Left cardiac atrium (tissue), 4 donors: Measurements from ENCODE around the gene SFT2D1. TPM values are rescaled to one million over a fixed set of nuclear protein-coding genes. Genes with fewer than 3 reads are reported as not detected.
"Not testable (repeated sequence)": the region's sequence is repeated elsewhere in the genome, so short reads cannot be mapped to it uniquely, and the experiment has no call there.

Experiments
- ATAC-seq, 2 donors: fragments of 200-7000 bp; cut with Tn5 transposase; one replicate each; pipeline ENCODE4 v1.9.1; 2020; ENCODE audit warnings: mild to moderate bottlenecking in 2 of 2, moderate library complexity in 2 of 2
- DNase-seq: peaks from one replicate; pipeline ENCODE4 v3.0.0-alpha.2; 2020
- intact Hi-C, 2 donors: fragments of 100-400 bp; cut with DNase I; formaldehyde crosslinking; loops; one replicate each; pipeline versions ENCODE4 v1.14.1 to v1.15.1; 2022 to 2023
- total RNA-seq, 2 donors: library from RNA; stranded (reverse); fragmentation: NEBNext Ultra II Directional; extraction: Animal tissue kit (Norgen Biotek cat#: 25700); gene quantifications; one replicate each; pipeline ENCODE4 v1.2.1, GENCODE V29; 2021
- donor health status: DM: no; HTN: yes; CAD: no.
- donor health status: DM: no; HTN: yes; CAD: no; lungs with severe emphysema.
- donor health status: DM: yes; HTN: yes; CAD: no.
- donor health status: Dilated cardiomyopathy.

SFT2D1 gene
- total RNA-seq, 2 donors from 2014 or later = 26.3 to 28.0 TPM

- intact Hi-C loops = no loop called here
- DNase-seq (no peak), ATAC-seq (no peak)
Observed at GRCh38 chr6:166366921-166367320, 24.6 kb upstream of the SFT2D1 start.

- DNase-seq (no peak), ATAC-seq (no peak)
- intact Hi-C loops = no loop called here
Observed at GRCh38 chr6:166365806-166366205, 23.5 kb upstream of the SFT2D1 start.

- ATAC-seq (peak; percentile 38 to 74), DNase-seq (no peak)
- intact Hi-C loops = no loop called here
Observed at GRCh38 chr6:166365221-166365620, 22.9 kb upstream of the SFT2D1 start.

GRCh38 chr6:166364456-166364855 is 22.1 kb upstream of the SFT2D1 start:
- intact Hi-C loops = no loop called here
- ATAC-seq = peak; percentile 63 to 84
- DNase-seq = no peak

- ATAC-seq, intact Hi-C loops, DNase-seq: not testable (repeated sequence)
Observed at GRCh38 chr6:166362427-166362826, 20.1 kb upstream of the SFT2D1 start.

GRCh38 chr6:166361077-166361429 is 18.7 kb upstream of the SFT2D1 start:
- peak in 1 of 2 donors; percentile 86 for ATAC-seq
- no peak for DNase-seq
- intact Hi-C loops = no loop called here

GRCh38 chr6:166360243-166361076 is 18.1 kb upstream of the SFT2D1 start:
- peak in 1 of 2 donors; percentile 74 for ATAC-seq
- intact Hi-C loops = no loop called here

GRCh38 chr6:166355552-166355951 is 13.2 kb upstream of the SFT2D1 start:
- intact Hi-C loops = no loop called here
- DNase-seq (no peak), ATAC-seq (no peak)

More at GRCh38 chr6:166360243-166361076, 18.1 kb upstream of the SFT2D1 start:
- DNase-seq = no peak

GRCh38 chr6:166354965-166355364 is 12.6 kb upstream of the SFT2D1 start:
- DNase-seq (no peak), ATAC-seq (no peak)
- intact Hi-C loops = no loop called here

GRCh38 chr6:166354143-166354542 is 11.8 kb upstream of the SFT2D1 start:
- intact Hi-C loops = no loop called here
- ATAC-seq (no peak), DNase-seq (no peak)

- intact Hi-C loops = no loop called here
- ATAC-seq = no peak
- no peak for DNase-seq
Observed at GRCh38 chr6:166353507-166353906, 11.2 kb upstream of the SFT2D1 start.

GRCh38 chr6:166352923-166353322 is 10.6 kb upstream of the SFT2D1 start:
- ATAC-seq (no peak), DNase-seq (no peak)
- intact Hi-C loops = no loop called here

- intact Hi-C loops = no loop called here
- DNase-seq (no peak), ATAC-seq (peak; percentile 57 to 72)
Observed at GRCh38 chr6:166351715-166352285, 9.5 kb upstream of the SFT2D1 start.

GRCh38 chr6:166348305-166348949 is 6.1 kb upstream of the SFT2D1 start:
- intact Hi-C loops = no loop called here
- peak in 1 of 2 donors; percentile 38 for ATAC-seq
- no peak for DNase-seq

- DNase-seq (no peak), ATAC-seq (no peak)
- intact Hi-C loops = no loop called here
Observed at GRCh38 chr6:166346965-166347364, 4.6 kb upstream of the SFT2D1 start.

- intact Hi-C loops = no loop called here
- no peak for ATAC-seq
- no peak for DNase-seq
Observed at GRCh38 chr6:166346449-166346848, 4.1 kb upstream of the SFT2D1 start.

- ATAC-seq, intact Hi-C loops, DNase-seq: not testable (repeated sequence)
Observed at GRCh38 chr6:166345672-166346071, 3.3 kb upstream of the SFT2D1 start.

GRCh38 chr6:166344921-166345320 is 2.6 kb upstream of the SFT2D1 start:
- not testable (repeated sequence) for DNase-seq, ATAC-seq
- intact Hi-C loops = loop anchor here in 1 of 2 donors (5.0 kb wide), 1 partner anchor 32 kb away; no protein-coding TSS in a partner anchor

- intact Hi-C loops = loop anchor here in 1 of 2 donors (5.0 kb wide), 1 partner anchor 33 kb away; no protein-coding TSS in a partner anchor
- no peak for ATAC-seq
- DNase-seq = no peak
Observed at GRCh38 chr6:166344240-166344639, 1.9 kb upstream of the SFT2D1 start.

- DNase-seq (no peak), ATAC-seq (no peak)
- intact Hi-C loops = loop anchor here in 1 of 2 donors (5.0 kb wide), 1 partner anchor 34 kb away; no protein-coding TSS in a partner anchor
Observed at GRCh38 chr6:166343150-166343487, 774 bp upstream of the SFT2D1 start.
